NCI-H748 (cell line): Measurements from ENCODE around the gene SNX13.
"Not testable (repeated sequence)": the region's sequence is repeated elsewhere in the genome, so short reads cannot be mapped to it uniquely, and the experiment has no call there.

Experiments
- DNase-seq: peaks from one replicate; lab custom pipeline; 2025; ENCODE audit not compliant: unreplicated experiment; lab: John Stamatoyannopoulos, UW

SNX13 gene

GRCh38 chr7:17913250-17913649 is 27.0 kb downstream of the SNX13 start:
- no peak for DNase-seq

- DNase-seq, result no peak
Observed at GRCh38 chr7:17912536-17913235, 27.6 kb downstream of the SNX13 start.

- no peak for DNase-seq
Observed at GRCh38 chr7:17912050-17912449, 28.2 kb downstream of the SNX13 start.

- no peak for DNase-seq
Observed at GRCh38 chr7:17910377-17910776, 29.9 kb downstream of the SNX13 start.

GRCh38 chr7:17909310-17909709 is 31.0 kb downstream of the SNX13 start:
- not testable (repeated sequence) for DNase-seq

GRCh38 chr7:17907014-17907413 is 33.3 kb downstream of the SNX13 start:
- no peak for DNase-seq

GRCh38 chr7:17903337-17903736 is 37.0 kb downstream of the SNX13 start:
- no peak for DNase-seq

- DNase-seq, result no peak
Observed at GRCh38 chr7:17902599-17902998, 37.7 kb downstream of the SNX13 start.

- DNase-seq, result no peak
Observed at GRCh38 chr7:17900464-17900863, 39.8 kb downstream of the SNX13 start.

GRCh38 chr7:17898111-17898510 is 42.2 kb downstream of the SNX13 start:
- DNase-seq, result no peak

- DNase-seq, result no peak
Observed at GRCh38 chr7:17887286-17887685, 53.0 kb downstream of the SNX13 start.

GRCh38 chr7:17882685-17883084 is 57.6 kb downstream of the SNX13 start:
- DNase-seq, result no peak

- DNase-seq, result no peak
Observed at GRCh38 chr7:17879075-17879661, 61.1 kb downstream of the SNX13 start.

- DNase-seq, result no peak
Observed at GRCh38 chr7:17878627-17879026, 61.7 kb downstream of the SNX13 start.

- no peak for DNase-seq
Observed at GRCh38 chr7:17871815-17872533, 68.3 kb downstream of the SNX13 start.

- no peak for DNase-seq
Observed at GRCh38 chr7:17870406-17870805, 69.9 kb downstream of the SNX13 start.

- DNase-seq, result no peak
Observed at GRCh38 chr7:17863809-17864143, 76.5 kb downstream of the SNX13 start.

- DNase-seq, result no peak
Observed at GRCh38 chr7:17863095-17863808, 77.0 kb downstream of the SNX13 start.

GRCh38 chr7:17856251-17856650 is 84.0 kb downstream of the SNX13 start:
- DNase-seq, result no peak

GRCh38 chr7:17855202-17855601 is 85.1 kb downstream of the SNX13 start:
- DNase-seq, result no peak

- DNase-seq, result no peak
Observed at GRCh38 chr7:17854261-17855047, 85.8 kb downstream of the SNX13 start.
